ENCODE measurements around the gene MIPEP. TPM values are rescaled to one million over a fixed set of nuclear protein-coding genes. Genes with fewer than 3 reads are reported as not detected.
A peak's percentile ranks its signal among the peaks of the same experiment; 100 is the strongest.

The MIPEP gene
- polyA plus RNA-seq, 10 donors, result 7.4 to 21.6 (median 8.6) TPM

DNA sequence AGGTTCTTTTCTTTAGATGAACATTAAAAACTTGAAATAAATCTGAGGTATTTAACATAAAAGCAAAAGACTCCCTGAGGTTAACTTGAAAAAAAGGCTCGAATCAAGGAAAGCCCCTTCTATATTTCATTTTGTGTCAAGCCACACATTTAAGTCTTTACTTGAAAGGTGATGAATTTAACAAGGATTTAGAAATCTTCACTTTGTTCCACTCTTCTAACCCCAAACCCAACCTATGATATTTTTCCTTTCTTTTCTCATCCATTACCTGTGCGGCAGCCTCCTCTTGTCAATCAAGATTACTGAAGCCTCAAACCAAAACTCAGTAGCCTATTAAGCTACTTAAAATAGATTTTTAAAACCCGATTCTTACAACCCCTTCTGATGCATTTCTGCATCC, 33.8 kb downstream of the MIPEP start:
- DNase-seq, result no peak

DNA sequence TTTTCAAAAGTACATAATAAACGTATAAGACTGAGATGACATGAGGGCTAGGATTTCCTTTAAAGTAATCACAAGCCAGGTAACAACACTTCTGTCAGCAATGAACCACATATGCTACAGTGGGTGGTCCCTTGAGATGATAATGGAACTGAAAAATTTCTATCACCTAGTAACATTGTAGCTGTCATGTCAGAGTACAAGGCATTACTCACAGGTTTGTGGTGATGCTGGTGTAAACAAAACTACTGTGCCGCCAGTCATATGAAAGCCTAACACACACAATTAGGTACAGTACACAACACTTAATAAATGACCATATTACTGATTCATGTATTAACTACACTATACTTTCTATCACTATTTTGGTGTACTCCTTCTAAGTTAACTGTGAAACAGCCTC, 36.8 kb downstream of the MIPEP start:
- no peak for DNase-seq

DNA sequence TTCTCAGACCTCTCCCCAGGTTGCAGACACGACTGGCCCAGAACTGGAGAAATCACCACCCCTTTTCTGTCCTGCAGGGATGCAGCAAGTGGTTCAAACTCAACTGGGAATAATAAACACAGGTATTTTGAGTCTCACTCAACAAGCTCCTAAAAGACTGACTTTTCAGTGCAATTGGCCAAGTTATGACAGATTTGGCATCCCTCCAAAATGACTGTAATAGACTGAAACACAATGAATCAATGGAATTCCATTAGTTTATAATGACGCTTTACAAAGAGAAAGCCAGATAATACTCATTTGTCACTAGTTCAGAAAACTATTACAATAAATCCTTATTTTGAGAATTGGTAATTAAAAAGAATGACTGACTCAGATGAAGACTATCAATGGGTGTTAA, 38.1 kb downstream of the MIPEP start:
- DNase-seq, result peak in 1 of 3 donors; percentile 32

DNA sequence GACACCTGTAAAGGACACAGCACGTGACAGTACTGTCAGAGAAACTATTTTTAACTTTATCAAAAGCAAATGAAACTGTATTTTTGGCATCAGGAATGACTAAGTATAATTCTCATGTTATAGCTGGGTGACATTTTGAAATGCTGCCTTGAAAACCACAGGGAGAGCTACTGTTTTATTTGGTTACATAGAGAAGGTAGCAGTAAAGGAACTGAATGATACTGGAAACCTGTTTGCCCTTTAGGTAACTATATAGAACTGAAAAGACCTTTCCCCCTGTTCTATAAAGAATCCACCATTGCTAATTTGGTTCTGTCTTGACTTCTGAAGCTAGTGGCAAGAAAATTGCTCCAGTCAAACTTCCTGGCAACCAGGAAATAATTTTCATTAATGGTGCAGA, 39.1 kb downstream of the MIPEP start:
- DNase-seq, result no peak

DNA sequence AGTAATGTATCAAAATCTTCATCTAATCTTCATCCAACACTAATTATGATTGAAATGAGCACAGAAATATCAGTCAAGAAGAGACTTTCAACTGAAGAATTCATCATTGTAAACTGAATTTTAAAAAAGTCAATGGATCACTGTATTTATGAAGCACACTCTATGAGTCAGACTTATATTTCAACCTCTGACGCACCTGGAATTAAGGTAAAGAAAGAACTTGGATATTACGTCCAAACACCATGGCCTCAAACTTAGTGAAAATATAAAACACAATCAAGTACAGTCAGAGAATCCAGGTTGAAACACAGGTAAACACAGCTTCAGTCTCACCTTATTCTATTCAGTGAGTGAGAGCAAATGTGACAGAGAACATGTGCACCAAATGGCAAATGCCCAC, 39.5 kb downstream of the MIPEP start:
- DNase-seq, result no peak

DNA sequence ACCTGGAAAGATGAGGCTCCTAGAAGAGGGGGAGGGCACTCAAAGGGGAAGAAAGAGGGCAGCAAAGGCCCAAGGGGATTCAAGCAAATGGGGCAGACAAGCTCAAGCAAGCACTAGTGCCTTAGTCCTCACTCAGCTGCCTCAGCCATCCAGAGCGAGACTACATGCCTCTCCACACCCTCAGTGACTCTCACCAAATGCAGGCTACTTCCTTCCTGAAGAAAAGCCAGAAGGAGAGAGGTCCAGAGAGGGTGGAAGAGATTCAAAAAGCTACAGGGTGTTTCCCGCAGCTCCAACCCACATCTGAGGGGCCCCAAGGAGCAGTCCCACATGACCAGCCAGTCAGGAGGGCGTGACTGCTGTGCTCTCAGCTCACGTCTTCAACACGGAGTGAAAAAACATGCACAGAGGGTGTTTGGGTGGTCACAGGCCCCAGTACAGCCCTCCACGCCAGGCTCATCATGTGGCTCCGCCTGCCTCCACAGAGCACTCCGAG, 40.5 kb downstream of the MIPEP start:
- DNase-seq, result peak in 1 of 3 donors; percentile 15

DNA sequence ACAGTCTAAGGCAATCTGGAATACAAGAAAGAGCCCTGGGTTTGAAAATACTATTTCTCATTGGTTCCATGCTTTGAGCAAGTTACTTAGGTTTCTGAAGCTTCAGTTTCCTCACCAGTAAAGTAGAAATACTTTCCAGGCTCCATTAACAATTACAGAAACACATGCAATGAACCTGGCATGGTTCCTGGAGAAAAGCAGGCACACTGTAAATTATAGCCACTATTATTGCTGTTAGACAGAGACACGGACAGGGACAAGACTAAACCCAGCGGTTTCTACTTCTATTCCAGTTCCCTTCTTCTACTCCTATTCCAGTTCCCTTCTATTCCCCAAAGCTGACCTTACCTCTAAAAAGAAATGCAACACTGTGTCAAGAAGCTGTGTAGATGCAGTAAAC, 41.2 kb downstream of the MIPEP start:
- DNase-seq, result no peak

DNA sequence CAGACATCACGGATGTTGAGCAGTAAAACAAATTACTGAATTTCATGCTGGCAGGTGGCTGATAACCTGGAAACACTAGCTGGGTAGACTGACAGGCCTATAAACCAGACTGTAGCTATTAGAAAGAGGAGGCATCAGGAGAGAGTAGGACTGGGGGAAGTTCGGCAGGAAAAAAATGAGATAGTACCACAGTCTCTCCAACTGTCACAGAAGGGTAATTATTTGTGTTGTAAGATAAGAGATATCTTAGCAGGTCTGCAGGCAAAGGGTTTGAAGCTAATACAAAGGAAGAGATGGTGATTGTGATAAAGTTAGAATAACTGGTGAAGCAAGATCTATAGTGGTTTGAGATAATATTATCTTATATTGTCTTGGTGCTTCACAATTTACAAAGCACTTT, 41.7 kb downstream of the MIPEP start:
- no peak for DNase-seq

DNA sequence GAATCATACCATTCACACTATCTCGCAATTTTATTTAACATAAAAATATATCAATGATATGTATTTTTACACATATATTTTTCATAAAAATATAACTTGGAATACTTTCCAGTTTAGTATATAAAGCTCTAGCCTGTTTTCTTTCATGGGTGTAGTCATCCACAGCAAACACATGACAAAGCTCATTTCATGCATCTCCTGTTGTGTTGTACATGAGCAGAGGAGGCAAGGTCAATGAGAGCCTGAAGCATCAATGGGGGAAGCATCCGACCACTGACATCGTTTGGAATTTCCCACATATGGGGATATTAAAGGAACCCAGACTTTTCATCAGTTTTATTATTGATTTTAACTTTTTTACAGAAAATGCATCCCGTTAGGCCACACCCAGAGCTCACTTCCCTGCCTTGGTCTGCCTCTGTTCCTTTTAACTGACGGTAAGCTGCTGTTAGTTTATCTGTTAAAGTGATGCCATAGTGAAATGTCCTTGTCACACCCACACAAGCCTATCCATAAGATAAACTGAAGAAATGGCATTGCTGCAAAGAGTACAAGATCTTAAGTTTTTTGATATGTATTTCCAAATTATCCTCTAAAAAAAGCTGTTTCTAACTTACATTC, 44.0 kb downstream of the MIPEP start:
- DNase-seq, result no peak

DNA sequence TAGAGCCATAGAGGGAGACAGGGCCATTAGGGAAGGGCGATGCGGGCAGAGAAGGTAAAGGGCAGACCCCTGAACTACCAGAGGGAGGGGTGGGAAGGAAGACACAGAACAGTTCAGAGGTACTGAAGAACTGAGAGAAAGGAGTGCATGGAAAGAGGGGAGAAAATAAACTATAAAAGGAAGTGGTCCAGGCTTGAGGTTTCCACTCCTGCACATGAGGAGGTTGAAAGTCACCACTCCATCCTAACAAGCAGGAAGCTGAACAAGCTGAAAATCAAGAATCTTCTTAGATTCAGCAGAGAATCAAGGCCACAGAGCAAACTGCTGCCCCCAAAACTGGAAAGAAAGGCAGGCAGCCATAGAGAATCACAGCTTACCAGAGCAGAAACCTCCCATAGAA, 45.1 kb downstream of the MIPEP start:
- DNase-seq, result no peak

DNA sequence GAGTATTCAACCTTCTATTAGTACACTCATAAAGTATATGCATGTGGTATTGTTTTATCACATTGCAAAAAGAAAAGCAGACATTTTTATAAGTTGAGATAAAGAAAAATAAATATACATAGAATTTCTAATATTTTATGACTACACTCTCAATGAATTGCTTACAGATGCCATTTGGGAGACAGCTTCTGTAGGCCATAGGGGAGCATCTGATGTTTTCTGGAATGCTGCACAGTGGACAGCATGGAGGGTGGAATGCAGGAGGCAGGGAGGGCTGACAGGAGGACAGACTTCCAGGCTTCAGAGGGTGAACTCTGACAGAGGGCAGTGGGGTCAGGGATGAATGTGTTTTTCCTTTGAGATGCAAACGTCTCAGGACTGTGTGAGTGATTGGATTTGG, 45.8 kb downstream of the MIPEP start:
- no peak for DNase-seq

DNA sequence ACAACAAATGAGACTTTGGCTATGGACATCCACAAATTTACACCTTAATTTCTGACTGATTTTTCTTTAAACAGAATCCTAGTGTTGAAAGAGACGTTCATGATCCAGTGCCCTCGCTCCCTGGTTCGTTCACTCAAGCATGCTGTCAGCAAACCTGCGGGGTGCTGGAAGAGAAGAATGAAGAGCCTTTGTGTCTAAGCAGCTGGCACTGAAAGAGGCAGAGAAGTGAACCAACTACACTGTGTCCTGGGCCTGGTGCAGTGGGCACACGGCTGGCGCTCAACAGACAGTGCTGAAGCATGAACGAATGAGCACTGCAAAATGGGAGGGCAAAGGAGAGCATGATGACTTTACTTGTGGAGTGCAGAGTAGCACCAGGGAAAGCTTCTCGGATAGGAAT, 46.8 kb downstream of the MIPEP start:
- DNase-seq, result no peak

DNA sequence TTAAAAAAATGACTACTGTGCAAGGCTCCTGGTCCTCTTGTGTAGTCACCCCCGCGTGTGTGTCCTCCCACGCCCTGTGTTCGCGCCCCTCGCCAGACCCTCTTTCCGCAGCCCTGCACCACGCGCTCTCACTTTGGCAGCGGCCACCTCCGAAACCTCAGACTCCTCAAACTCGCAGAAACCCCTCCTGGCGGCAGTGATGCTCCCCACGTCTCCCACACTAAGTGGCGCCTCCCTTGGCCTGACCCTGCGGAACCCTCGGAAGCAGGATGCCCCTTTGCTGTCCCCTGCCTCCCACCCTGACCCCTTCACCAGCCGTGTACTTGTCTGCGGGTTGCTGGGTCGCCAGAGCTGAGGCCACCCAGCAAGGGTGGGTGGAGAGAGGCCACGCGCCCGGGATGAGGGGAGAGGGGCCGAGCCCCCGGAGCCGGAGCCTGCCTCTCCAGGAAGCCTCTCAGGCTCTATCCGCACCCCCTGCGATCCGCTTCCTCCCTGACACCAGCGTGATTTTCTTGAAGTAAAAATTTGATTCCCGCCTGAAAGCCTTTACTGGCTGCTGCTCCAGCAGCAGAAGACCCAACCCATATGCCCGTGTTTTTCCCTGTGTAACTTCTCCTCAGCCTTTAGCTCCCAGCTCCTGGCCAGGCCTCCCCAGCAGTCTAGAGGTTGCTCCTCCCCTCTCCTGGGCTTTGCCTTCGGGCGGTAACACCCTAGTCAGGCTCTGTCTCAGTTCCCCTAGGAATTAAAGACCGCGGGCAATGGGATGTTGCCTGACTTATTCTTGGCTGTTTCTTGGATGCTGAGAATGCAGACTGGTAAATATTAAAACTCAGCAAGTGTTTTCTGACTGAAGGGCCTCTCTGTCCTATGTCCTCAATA, 55.2 kb downstream of the MIPEP start:
- DNase-seq, result no peak

DNA sequence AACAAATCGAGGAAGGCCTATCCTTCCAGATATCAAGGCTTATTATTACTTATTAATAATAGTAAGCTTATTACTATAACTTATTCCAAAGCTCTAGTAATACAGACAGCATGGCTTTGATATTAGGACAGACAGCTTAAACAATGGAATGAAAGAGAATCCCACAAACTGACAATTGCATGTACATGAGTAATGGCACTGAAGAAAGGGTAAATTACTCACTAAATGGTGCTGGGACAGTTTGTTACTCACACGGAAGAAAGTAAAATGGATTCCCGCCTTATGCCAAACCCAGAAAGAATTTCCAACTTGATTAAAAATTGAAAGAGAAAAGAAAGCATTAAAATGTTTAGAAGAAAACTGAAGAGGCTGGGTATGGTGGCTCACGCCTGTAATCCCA, 60.3 kb downstream of the MIPEP start:
- no peak for DNase-seq

DNA sequence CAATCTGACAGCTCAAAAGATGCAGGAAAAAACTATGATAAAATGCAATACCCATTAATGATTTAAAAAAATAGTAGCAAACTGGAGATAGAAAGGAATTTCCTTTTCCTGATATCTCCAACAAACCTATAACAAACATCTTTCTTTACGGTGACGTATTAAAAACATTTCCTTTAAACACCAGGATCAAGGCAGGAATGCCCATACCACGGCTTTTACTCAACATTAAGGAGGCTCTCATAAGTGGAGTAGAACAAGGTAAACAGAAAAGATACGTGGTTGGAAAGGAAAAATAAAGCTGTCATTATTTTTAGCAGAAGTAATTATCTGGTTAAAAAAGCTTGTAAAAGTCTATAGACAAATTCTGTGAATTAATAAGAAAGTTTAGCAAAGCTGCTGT, 61.1 kb downstream of the MIPEP start:
- no peak for DNase-seq

DNA sequence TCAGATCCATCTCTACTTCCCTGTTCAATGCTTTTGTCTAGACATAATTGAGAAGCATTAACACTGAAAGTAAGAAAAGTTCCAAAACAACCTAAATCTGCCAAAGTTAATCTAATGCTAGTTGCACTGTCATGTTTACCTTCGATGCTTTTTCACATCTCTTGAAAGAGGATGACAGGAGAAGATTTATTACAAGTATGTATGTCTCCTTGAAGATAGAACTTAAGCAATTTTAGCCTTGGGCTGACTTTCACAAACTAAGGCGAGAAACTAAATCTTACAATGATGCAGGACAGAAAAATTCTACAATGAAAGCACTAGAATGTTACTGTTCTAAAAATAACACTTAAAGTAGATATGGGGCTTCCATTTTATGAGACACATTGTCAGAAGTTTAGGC, 64.0 kb downstream of the MIPEP start:
- DNase-seq, result no peak

DNA sequence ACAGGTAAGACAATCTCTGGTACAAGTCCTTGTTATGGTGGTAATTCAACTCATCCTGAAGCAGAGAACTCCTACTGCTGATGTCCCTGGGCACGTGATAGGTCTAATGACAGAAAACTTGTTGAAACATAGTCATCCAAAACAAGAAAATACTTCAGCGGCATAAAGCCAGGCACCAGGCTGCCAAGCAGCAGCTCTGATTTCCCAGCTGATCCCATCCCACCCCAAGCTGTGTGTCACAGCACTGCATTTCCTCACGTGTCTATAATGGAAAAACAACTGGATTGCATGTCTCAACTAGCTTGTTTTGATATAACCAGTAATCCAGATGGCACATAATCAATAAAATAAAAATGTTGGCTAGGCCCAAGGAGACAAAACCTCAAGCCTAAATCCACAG, 64.8 kb downstream of the MIPEP start:
- DNase-seq, result no peak

DNA sequence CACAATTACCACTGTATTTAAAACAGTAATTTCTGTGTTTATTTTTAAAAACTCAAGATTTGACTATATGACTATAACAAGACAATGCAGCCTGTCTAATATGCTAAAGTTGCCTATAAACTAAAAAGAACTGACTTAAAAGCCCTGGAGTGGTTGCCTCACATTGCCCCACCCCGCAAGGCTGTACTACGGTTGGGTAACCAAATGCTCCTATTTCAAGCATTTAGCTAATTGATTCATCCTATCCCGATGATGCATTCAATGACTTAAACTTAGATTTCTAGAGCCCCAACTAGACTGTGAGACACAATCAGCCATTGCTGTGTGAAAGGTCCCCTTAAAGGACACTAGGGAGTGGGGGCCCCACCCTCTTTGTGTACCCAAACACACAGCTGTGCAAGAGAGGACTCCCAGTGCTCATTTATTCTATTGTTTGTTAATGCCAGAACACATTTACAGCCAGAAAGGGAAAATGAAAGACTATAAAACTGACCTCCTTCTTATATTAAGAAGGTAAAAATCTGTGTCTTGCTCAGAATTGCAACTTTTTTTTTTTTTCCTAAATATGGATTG, 66.9 kb downstream of the MIPEP start:
- DNase-seq, result no peak

DNA sequence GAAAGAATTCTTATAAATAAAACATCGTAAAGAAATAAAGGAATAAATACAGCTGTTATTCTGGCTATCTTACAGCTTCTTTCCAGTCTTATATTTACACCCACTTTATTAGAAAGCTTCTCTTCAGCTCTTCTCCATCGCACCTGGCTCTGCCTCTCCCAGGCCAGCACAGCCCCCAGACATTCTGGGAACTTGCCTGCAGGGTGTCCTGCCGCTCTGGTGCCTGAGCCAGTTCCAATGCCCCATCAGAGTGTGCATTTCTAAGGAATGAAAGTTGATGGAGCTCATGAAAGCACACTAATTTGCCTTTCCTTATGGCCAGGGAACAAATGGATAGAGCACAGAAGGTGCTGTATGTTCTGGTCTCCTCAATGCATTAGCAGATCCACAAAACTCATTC, 68.7 kb downstream of the MIPEP start:
- DNase-seq, result no peak

DNA sequence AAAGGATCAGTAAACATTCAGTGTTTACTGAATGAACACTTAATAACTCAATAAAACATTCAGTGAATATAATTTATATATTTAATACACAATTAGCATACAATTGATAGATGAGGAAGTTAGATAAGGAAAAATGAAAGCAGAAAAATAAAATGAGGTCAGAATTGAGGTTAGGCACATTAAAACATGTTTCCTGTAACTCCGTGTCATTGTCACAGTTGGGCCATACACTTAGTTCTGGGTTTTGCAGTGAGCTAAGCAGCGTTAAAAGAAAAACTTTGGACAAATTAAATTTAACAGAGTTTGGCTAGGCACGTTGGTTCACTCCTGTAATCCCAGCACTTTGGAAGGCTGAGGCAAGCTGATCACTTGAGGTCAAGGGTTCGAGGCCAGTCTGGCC, 71.4 kb downstream of the MIPEP start:
- no peak for DNase-seq

DNA sequence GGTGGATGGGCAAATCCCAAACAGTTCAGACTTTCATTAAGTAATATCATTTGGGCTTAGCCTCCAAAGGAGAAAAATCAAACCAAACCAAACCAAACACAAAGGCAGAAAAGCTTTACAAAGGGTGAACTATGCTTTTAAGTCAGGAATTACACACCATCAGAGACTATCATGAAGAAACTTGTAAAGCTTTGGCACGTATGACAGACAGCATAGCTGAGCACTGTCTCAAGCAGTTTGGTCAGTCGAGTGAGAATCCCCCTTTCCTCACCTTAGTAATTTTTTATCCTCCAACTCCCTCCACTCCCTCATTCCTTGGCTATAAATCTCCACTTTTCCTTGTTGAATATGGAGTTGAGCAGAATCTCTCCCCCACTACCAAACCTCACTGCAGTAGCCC, 72.1 kb downstream of the MIPEP start:
- no peak for DNase-seq

DNA sequence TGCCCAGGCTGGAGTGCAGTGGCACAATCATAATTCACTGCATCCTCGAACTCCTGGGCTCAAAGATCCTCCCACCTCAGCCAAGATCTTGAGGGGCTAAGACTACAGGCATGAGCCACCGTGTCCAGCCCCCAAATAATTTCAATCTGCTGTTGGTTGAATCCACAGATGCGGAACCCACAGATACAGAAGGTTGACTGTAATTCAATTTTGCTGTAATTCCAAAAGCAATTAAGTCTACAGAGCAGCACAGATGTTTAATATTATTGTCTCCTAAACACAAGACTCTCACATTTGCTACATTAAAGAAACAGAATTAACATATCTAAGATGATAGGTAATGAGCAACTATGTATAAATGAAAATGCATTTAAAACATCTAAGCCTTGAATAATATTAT, 75.6 kb downstream of the MIPEP start:
- no peak for DNase-seq

DNA sequence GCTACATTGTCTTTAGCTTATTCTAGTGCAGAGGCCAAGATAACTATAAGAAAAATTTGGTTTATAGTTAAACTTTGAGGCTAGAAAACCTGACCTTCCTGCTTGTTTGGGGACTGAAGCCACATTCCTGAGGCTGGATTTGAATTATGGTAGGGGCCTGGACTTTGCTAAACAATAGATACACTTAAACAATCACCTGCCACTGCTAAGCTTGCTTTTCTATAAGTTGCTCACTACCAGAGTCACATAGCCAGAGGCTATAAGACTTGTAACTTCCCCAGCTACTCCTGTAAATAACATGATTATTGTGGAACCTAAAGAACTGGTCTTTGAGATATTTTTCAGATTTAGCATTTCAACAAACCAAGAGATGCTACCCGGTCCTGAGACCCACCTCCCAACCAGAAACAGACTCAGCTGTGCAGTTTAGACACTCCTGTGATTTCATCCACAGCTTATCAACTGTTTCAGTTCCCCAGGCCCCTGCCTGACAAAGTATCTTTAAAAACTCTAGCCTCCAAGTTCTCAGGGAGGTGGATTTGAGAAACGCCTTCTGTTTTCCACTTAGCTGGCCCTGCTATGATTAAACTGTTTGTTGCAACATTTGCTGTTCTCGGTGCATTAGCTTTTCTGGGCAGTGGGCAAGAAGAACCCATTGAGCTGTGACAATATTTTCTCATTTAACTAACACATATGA, 77.7 kb downstream of the MIPEP start:
- no peak for DNase-seq

Data from muscle of back (tissue), 11 donors.